GM12865 (cell line): ENCODE measurements around the gene THRAP3.

Experiments
- DNase-seq: peaks from one replicate; pipeline ENCODE4 v3.0.0; 2010; ENCODE audit warnings: low read depth
- H3K4me3 ChIP-seq: 2 replicates; pipeline ENCODE4 v1.5.1; 2011; ENCODE audit warnings: mild to moderate bottlenecking, low read depth, low read length, control low read depth
- TF ChIP-seq, protein P1 (sequence below): IDR thresholded peaks from 2 replicates; pipeline ENCODE4 v1.5.1; 2011; ENCODE audit warnings: low read length, control low read depth, low read depth, inconsistent platforms; ENCODE audit not compliant: insufficient read depth; ENCODE audit errors: missing control alignments

Gene THRAP3

DNA sequence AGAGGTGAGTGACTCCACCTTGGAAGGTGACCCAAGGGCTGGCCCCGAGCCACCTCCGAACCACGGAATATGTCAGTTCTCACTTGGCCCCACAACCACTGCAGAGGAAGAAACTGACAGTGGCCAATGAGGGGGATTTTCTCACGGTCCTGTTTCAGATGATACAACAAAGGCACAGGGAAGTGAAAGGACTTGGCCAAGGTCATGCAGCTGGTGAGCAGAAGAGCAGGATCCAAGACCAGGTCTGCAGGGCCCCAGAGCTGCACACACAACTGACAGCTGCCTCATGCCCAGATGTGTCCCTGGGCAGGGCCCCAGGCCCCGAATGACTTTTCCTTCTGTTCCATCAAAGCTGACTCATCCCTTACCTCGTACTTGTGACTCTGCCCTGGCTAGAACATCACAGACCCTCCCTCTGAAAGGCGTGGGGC is 125.0 kb downstream of the THRAP3 start:
- no peak overlapping the region for H3K4me3 ChIP-seq
- peak; percentile 94 for DNase-seq
- TF ChIP-seq, protein P1, sequence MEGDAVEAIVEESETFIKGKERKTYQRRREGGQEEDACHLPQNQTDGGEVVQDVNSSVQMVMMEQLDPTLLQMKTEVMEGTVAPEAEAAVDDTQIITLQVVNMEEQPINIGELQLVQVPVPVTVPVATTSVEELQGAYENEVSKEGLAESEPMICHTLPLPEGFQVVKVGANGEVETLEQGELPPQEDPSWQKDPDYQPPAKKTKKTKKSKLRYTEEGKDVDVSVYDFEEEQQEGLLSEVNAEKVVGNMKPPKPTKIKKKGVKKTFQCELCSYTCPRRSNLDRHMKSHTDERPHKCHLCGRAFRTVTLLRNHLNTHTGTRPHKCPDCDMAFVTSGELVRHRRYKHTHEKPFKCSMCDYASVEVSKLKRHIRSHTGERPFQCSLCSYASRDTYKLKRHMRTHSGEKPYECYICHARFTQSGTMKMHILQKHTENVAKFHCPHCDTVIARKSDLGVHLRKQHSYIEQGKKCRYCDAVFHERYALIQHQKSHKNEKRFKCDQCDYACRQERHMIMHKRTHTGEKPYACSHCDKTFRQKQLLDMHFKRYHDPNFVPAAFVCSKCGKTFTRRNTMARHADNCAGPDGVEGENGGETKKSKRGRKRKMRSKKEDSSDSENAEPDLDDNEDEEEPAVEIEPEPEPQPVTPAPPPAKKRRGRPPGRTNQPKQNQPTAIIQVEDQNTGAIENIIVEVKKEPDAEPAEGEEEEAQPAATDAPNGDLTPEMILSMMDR, result no peak

- DNase-seq, result no peak
- TF ChIP-seq, protein P1, result no peak
- no peak overlapping the region for H3K4me3 ChIP-seq
Observed at GRCh38 chr1:36349839-36350238, 125.6 kb downstream of the THRAP3 start.

- DNase-seq, result peak; percentile 45
- TF ChIP-seq, protein P1, result no peak
- H3K4me3 ChIP-seq, result no peak overlapping the region
Observed at GRCh38 chr1:36350659-36351226, 126.5 kb downstream of the THRAP3 start.

- no peak for DNase-seq
- H3K4me3 ChIP-seq, result no peak overlapping the region
- TF ChIP-seq, protein P1, result no peak
Observed at GRCh38 chr1:36351227-36351977, 127.2 kb downstream of the THRAP3 start.

GRCh38 chr1:36352125-36352909 is 128.1 kb downstream of the THRAP3 start:
- H3K4me3 ChIP-seq, result no peak overlapping the region
- DNase-seq, result no peak
- TF ChIP-seq, protein P1, result no peak

GRCh38 chr1:36352910-36353878 is 129.0 kb downstream of the THRAP3 start:
- TF ChIP-seq, protein P1, result no peak
- DNase-seq, result no peak
- H3K4me3 ChIP-seq, result no peak overlapping the region
